Measurements from ENCODE around the gene GLO1.
"Not testable (repeated sequence)": the region's sequence is repeated elsewhere in the genome, so short reads cannot be mapped to it uniquely, and the experiment has no call there.

GLO1 gene

GRCh38 chr6:38703949-38704590 is 1.1 kb upstream of the GLO1 start:
- no peak for DNase-seq

- DNase-seq = no peak
Measured at GRCh38 chr6:38701551-38701950, 1.4 kb downstream of the GLO1 start.

GRCh38 chr6:38699702-38700101 is 3.2 kb downstream of the GLO1 start:
- not testable (repeated sequence) for DNase-seq

- no peak for DNase-seq
Measured at GRCh38 chr6:38697846-38698245, 5.1 kb downstream of the GLO1 start.

GRCh38 chr6:38696345-38696744 is 6.6 kb downstream of the GLO1 start:
- no peak for DNase-seq

GRCh38 chr6:38695933-38696332 is 7.0 kb downstream of the GLO1 start:
- no peak for DNase-seq

GRCh38 chr6:38695227-38695900 is 7.6 kb downstream of the GLO1 start:
- no peak for DNase-seq

- DNase-seq = no peak
Measured at GRCh38 chr6:38688579-38689087, 14.3 kb downstream of the GLO1 start.

GRCh38 chr6:38687549-38687948 is 15.4 kb downstream of the GLO1 start:
- DNase-seq = no peak

- no peak for DNase-seq
Measured at GRCh38 chr6:38687043-38687353, 15.9 kb downstream of the GLO1 start.

- DNase-seq = no peak
Measured at GRCh38 chr6:38686270-38687042, 16.5 kb downstream of the GLO1 start.

GRCh38 chr6:38684904-38685303 is 18.0 kb downstream of the GLO1 start:
- DNase-seq = no peak

GRCh38 chr6:38684237-38684636 is 18.7 kb downstream of the GLO1 start:
- no peak for DNase-seq

- no peak for DNase-seq
Measured at GRCh38 chr6:38681850-38682249, 21.1 kb downstream of the GLO1 start.

- no peak for DNase-seq
Measured at GRCh38 chr6:38679668-38680067, 23.3 kb downstream of the GLO1 start.

- DNase-seq = no peak
Measured at GRCh38 chr6:38678178-38678760, 24.7 kb downstream of the GLO1 start.

GRCh38 chr6:38676974-38677544 is 25.9 kb downstream of the GLO1 start:
- DNase-seq = no peak

- DNase-seq = no peak
Measured at GRCh38 chr6:38676236-38676973, 26.5 kb downstream of the GLO1 start.

- peak; percentile 13 for DNase-seq
Measured at GRCh38 chr6:38673397-38674165, 29.4 kb downstream of the GLO1 start.

- DNase-seq = no peak
Measured at GRCh38 chr6:38671885-38672467, 31.0 kb downstream of the GLO1 start.

GRCh38 chr6:38658418-38659167 is 44.4 kb downstream of the GLO1 start:
- DNase-seq = no peak
